GM19455 (cell line): ENCODE measurements around the gene FASTKD3.
A peak's percentile ranks its signal among the peaks of the same experiment; 100 is the strongest.
"Not testable (repeated sequence)": the region's sequence is repeated elsewhere in the genome, so short reads cannot be mapped to it uniquely, and the experiment has no call there.

Experiments
- ATAC-seq: cut with Tn5 transposase; IDR thresholded peaks from one replicate; pipeline ENCODE4 v1.9.1; 2021; ENCODE audit not compliant: unreplicated experiment

FASTKD3 gene, protein sequence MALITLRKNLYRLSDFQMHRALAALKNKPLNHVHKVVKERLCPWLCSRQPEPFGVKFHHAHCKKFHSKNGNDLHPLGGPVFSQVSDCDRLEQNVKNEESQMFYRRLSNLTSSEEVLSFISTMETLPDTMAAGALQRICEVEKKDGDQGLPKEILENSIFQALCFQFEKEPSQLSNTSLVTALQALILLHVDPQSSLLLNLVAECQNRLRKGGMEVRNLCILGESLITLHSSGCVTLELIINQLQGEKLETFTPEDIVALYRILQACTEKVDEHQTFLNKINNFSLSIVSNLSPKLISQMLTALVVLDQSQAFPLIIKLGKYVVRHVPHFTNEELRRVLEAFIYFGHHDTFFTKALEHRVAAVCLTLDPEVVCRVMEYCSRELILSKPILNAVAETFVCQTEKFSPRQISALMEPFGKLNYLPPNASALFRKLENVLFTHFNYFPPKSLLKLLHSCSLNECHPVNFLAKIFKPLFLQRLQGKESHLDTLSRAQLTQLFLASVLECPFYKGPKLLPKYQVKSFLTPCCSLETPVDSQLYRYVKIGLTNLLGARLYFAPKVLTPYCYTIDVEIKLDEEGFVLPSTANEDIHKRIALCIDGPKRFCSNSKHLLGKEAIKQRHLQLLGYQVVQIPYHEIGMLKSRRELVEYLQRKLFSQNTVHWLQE

DNA sequence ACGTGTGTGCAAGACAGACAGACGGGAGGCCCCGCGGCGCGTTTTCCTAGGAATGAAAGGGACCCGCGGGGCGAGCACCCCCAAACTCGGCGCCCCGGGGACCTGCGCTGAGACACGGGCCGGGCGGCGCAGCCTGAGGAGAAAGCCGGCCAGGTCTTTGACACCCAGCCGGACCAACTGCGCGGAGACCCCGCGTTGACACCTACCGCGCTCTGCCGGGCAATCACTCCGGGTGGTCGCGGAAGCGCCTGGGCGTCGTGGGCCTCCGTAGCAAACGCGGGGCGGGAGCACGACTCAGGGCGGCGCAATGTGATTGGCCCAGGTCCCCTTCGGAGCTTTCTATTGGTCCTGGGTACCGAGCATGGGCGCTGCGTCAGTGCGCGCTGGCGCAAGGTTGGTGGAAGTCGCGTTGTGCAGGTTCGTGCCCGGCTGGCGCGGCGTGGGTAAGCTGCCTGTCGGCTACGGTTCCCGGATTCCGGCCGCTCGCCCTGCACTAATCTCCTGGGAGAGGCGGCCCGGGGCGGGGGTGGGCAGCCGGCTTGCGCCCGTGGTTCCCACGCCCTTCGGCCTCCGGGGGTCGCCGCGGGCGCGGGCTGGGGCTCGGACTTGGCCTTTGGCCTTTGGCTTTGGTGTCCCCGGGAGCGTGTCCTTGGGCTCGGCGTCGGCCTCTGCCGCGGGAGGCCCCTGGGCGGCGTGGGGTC, at the start of gene FASTKD3, which contains the start of gene MTRR:
Gene FASTKD3 (minus strand): TSS at position 259 of the 701 bp plus-strand sequence. CDS start 948 bp downstream, outside the sequence.
Gene MTRR (plus strand): TSS at position 376 of the 701 bp plus-strand sequence. CDS start 1,647 bp downstream, outside the sequence.
- peak; percentile 95 for ATAC-seq

DNA sequence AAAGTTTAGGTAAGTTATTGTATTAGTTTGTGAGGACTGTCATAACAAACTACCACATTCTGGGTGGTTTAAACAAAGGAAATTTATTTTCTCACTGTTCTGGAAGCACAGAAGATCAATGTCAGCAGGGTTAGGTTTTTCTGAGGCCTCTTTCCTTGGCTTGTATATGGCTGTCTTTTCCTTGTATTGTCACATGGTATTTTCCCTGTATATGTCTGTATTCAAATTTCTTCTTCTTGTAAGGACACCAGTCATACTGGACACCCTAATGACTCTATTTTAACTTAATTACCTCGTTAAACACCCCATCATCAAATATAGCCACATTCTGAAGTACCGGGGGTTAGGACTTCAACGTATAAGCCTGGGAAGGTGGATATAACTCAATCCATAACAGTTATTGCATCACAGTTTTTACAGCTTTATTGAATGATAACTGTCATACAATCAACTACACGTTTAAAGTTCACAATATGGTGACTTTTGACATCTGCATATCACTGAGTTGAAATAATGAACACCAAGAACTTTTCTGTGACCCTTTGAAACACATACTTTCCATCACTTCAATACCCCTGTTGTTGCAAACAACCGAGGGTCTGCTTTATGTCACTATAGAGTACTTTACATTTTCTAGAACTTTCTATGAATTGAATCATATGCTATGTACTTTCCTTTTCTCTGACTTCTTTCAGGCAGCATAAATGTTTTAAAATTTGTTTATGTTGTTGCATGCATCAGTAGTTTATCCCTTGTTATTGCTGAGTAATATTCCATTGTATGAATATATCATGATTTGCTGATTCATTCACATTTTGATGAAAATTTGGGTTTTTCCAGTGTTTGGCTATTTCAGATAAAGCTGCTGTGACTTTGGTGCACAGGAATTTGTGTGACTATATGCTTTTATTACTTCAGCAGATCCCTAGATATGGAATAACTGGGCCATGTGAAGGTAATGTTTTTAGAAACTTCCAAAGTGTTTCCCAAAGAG, 48.6 kb upstream of the FASTKD3 start:
- ATAC-seq, result no peak

DNA sequence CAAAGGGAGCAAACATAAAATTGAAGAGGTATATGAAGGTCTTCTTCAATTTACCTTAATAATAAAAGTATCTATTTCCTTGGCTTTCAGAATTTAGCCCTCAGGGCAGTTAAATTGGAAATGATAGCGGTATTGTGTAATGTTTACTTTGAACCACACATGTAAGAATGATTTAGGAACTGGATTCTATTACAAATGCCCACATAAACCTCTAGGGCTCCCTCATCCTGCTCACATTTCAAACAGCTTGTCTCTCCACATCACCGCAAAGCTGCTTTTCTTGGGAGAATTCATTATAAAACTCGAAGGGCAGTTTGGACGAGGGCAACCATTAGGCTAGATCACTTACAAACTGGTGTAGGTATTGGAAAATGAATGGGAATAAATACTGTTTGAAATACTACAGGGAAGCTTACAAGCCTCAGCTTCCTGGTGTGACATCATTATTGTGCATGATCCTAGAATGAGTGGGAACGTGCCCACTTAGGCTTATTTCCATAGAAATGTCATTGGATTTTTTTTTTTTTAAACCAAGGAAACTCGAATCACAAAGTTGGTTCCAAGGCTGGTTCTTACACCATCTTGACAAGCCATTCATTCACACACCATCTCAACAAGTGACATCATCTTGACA, 47.5 kb upstream of the FASTKD3 start:
- no peak for ATAC-seq

DNA sequence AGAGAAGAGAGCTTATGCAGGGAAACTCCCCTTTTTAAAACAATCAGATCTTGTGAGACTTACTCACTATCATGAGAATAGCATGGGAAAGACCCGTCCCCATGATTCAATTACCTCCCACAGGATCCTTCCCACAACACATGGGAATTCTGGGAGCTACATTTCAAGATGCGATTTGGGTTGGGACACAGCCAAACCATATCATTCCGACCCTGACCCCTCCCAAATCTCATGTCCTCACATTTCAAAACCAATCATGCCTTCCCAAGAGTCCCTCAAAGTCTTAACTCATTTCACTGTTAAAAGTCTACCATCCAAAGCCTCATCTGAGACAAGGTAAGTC, 42.6 kb upstream of the FASTKD3 start:
- ATAC-seq, result not testable (repeated sequence)

DNA sequence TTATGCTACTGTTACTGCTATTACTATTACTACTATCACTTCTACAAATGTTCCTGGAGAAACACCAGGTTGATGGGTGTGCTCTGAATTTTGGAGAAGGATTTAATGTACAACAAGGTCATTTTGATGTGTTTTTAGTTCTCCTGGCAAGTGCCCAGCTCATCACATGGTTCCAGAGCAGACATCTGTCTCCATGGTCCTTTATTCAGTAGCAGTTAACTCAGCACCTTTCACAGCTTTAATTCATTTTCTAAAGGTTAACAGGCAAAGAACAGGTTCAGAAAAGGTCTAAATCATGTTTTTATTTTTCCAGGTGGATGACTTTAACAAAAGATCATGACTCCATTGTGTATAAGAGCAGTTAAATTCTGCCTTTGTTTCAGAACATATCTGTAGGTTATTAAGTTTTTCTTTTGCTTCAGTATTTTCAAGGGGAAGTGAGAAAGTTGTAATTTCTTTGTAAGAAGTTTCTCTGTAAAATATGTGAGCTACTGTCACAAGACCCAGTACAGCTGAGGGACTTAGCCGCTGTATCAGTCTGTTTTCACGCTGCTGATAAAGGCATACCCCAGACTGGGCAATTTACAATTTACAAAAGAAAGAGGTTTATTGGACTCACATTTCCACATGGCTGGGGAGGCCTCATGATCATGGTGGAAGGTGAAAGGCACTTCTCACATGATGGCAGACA, 42.1 kb upstream of the FASTKD3 start:
- ATAC-seq, result peak; percentile 60

DNA sequence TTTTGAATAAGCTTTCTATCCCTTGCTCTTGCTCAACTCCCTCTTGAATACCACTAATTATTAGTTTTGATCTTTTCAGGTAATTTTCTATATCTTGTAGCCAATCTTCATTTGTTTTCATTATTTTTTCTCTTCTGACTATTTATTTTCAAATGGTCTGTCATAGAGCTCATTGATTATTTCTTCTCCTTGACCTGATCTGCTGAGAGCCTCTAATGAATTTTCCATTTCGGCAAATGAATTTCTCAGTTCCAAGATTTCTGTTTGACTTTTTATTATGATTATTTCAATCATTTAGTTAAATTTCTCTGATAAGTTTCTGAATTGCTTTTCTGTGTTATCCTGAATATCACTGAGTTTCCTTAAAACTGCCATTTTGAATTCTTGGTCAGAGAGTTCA, 39.5 kb upstream of the FASTKD3 start:
- no peak for ATAC-seq

DNA sequence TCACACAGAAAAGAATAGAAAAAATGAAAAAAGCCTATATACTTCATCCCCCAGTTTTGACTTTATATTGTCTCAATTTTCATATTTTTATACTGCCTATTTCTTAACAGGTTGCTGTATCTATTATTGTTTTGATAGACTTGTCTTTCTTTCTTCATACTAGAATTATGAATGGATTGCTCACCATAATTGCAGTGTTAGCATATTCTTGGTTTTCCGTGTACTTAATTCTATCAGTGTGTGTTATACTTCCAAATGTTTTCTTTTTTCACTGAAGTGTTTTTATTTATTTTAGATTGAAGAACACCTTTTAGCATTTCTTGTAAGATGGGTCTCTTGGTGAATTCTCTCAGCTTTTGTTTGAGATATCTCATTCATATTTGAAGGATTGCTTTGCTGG, 38.8 kb upstream of the FASTKD3 start:
- ATAC-seq, result no peak

DNA sequence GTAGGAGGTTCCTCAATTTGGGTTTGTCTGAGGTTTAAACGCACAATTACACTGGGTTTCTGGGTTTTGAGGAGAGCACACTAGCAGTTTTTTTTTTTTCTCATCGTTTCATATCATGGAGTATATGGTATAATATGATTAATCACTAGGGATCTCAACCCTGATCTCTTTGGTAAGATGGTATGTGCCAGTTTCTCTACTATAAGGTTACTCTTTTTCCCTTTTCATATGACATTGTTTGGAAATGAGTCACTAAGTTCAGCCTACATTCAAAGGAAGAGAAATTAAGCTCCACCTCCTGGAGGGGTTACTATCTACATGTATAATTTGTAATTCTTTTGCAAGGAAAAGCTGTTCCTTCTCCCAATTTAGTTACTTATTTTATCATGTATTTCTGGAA, 35.3 kb upstream of the FASTKD3 start:
- ATAC-seq, result no peak

DNA sequence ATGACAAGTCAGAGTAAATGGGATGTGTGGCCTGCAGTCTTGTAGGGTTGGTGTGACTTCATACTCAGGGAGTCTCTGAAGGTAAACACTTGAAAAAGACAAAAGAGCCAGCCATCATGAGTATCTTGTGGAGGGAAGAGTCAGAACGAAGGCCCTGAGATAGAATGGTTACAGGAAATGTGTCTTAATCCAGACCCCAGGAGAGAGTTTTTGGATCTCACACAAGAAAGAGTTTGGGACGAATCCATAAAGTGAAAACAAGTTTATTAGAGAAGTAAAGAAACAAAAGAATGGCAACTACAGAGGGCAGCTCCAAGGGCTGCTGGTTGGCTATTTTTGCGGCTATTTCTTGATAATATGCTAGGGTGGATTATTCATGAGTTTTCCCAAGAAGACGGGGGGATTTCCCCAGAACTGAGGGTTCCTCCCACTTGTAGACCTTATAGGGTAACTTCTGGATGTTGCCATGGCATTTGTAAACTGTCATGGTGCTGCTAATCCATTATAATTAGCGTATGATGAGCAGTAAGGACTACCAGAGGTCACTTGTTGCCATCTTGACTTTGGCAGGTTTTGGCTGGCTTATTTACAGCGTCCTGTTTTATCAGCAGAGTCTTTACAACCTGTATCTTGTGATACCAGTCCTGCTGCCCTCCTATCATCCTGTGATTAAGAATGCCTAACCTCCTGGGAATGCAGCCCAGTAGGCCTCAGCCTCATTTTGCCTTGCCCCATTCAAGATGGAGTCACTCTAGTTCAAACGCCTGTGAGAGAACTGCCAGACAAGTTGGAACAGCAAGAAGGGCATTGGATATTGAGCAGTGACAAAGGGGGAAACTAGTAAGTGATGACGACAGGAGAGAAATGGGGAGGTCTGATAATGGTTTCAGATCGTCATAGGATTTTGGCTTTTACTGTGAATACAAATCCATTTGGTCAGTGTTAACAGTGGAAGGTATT, 34.1 kb upstream of the FASTKD3 start:
- no peak for ATAC-seq

DNA sequence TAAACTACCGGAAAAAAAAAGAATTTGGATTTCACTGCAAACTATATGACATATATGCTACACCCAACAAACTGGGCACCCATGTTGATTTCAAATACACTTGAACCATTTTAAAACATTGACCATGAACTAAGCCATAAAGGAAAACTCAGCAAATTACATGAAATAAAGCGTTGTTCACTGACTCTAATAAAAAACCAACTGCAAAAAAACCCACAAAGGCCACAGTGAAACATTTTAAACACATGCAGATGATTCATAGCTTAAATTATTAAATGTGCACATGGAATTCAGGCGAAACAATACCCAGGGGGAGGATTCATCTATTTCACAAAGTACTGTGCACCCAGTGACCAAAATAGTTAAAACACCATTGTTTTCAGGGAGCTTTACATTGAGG, 33.4 kb upstream of the FASTKD3 start:
- ATAC-seq, result no peak

DNA sequence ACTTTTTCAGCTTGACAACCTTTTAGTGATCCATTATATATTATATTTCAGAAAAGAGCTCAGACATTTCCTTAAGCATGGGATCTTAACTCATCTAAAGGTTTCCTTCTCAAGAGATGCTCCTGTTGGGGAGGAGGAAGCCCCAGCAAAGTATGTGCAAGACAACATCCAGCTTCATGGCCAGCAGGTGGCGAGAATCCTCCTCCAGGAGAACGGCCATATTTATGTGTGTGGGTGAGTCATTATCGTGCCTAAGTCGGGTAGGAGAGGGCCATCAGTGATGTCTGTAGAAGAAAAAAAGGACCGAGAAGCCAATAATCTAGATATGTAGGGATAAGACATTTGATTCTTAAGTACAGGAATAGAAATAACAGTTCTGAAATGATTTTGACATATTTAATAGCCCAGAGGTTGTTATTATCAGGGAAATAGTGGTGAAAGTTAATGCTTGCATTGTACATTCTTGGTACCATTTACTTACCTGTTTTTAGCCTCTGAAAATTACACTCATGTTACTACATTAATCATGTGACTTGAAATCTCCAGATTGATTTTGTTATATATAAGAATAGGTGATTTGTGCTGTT, 28.3 kb upstream of the FASTKD3 start:
- ATAC-seq, result no peak

DNA sequence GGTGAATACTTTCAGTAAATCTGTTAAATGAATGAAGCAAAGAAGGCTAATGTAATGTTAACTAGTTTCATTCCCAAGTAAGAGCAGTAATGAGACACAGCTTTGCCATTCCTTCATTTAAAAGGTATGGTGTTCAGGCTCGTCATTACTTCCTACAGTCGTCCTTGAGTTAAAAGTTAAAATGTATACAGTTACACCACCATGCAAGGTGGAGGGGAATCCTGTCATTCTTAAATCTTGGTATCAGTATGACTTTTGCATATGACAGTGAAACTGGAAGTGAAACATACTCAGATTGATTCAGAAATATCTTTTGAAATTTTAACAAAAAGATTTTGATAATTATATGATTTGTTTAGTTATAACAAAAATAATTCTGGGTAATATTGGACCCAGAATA, 26.0 kb upstream of the FASTKD3 start:
- peak; percentile 95 for ATAC-seq

DNA sequence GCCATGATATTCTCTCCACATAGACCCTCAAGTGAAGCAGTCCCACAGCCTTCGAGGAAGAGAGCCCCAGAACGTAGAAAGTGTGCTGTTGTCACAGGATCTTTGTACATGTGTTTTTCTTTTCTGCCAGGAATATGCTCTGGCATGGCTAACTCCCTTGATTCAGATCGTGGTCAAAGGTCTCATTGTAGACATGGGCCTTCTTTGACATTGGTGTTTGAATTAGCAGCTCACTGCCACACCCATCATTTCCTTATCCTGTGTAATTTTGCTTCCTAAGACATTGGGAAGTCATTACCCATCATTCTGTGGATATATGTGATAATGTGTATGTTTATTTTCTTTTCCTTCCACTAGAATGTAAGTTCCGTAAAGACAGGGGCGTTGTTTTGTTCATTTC, 25.6 kb upstream of the FASTKD3 start:
- no peak for ATAC-seq

DNA sequence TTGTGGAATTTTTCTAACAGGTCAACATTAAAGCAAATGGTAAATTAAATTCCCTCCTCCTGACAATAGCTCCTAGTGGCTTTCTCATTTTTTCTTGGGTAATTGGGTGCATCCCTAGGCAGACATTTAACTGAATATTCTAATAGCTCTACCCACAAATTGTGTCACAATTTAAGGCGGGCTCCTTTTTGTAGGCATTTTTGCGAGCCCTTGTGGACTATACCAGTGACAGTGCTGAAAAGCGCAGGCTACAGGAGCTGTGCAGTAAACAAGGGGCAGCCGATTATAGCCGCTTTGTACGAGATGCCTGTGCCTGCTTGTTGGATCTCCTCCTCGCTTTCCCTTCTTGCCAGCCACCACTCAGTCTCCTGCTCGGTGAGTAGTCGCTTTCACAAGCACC, 20.1 kb upstream of the FASTKD3 start:
- ATAC-seq, result no peak

DNA sequence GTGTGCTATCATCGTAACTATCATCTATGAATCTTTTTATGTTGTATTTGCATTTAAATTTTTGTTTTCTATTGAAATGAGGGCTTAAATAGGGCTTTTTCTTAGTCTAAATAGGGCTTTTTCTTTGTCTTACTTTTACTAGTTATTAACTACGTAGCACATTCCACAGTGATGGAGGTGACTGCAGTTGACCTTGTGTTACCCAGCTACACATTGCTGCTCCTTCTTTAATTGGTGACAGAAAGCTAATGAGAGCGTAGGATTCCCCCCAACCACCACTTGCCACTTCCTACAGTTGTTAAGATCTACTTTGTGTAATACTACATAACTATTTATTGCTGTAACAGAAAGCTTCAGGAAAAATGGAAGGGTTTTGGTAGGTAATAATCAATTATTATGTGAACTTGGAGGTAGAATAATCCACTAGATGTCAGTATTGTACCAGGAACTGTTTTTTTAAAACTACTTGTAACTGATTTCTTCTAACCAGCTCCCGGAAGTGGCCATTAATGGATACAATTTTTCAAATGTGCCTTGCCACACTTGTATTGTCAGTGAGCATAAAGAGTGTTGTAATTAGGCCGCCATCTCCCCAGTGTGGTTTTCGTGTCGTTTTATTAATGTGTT, 18.1 kb upstream of the FASTKD3 start:
- no peak for ATAC-seq

DNA sequence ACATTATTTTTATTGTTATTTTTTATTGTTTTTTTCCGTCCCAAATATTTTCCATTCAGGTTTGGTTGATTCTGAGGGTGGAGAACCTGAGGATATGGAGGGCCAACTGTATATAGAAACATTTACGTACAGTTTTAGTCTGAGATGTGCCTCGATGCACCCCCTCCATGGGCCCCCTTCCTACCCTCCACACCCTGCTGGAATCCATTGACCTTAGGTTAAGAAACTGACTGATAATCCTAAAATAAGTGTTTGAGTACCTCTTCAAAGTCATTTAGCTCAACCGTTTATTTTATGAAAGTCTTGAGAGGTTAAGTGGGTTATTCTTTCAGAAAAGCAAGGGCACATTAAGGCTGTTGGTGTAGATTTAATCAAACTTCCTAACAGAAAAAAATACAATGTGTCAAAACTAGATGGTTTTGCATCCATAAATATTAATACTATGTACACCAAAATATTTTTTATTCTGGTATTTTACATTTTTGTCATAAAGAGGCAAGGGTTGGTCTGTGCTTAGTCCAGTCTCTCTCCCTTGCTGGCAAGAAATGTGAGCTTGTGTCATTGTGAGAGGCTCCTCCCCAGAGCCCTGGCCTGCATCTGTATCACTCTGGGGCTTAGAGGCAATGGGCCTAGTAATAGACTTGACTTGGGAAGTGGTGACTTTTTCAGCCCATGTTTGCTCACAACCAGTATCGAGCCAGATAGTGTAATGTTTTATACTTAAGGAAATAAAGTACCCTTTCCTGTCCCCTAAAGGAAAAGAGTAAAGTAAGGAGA, 15.8 kb upstream of the FASTKD3 start:
- ATAC-seq, result no peak

DNA sequence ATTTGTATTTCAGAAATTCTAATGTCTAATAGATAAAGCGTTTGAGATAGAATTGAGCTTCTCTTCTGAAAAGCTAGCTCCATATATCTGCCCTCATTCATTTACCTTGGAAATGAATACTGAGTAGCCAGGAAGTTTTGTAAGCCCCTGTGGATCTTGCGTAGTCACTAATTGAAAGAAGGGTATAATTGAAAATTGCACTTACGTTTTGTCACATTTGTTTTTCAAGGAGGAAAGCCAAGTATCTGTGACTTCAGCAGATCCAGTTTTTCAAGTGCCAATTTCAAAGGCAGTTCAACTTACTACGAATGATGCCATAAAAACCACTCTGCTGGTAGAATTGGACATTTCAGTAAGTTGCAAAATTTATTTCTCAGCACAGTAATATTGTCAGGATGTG, 14.1 kb upstream of the FASTKD3 start:
- no peak for ATAC-seq
